ENCODE data around the gene MAGI1.

MAGI1 gene

GRCh38 chr3:65793495-65794200 lies 245.1 kb downstream of the MAGI1 start:
- peaks cover 3% of the 10 kb centered on the region for H3K27me3 ChIP-seq (ENCODE audit: insufficient read depth, poor library complexity, severe bottlenecking)
- H3K4me3 ChIP-seq (replicated peaks; ENCODE audit: insufficient read depth, low read length): no peak overlapping the region
- no peak for TF ChIP-seq REST (IDR thresholded peaks at IDR 0.05; ENCODE audit: insufficient replicate concordance, low read depth)
- no peak for TF ChIP-seq SPI1 (IDR thresholded peaks at IDR 0.05; ENCODE audit: borderline replicate concordance, low read depth)
- TF ChIP-seq GABPA (IDR thresholded peaks at IDR 0.05; ENCODE audit: low read depth): no peak
- no peak for TF ChIP-seq CTCF (IDR thresholded peaks at IDR 0.05; ENCODE audit: insufficient read depth, low read length)
- no peak for TF ChIP-seq POLR2AphosphoS5 (IDR thresholded peaks at IDR 0.05; ENCODE audit: low read depth)
- no peak overlapping the region for H3K27ac ChIP-seq (replicated peaks)
- DNase-seq (ENCODE audit: low read depth in 1 of 2, low spot score in 1 of 2): no peak

GRCh38 chr3:65788461-65788860 lies 250.3 kb downstream of the MAGI1 start:
- Histone ChIP-seq H3K27me3 (ENCODE audit: insufficient read depth, poor library complexity, severe bottlenecking) (peaks cover 2% of the 10 kb centered on the region), H3K4me3 (replicated peaks; ENCODE audit: insufficient read depth, low read length) (no peak overlapping the region), H3K27ac (replicated peaks) (no peak overlapping the region)
- no peak for TF ChIP-seq CTCF (IDR thresholded peaks at IDR 0.05; ENCODE audit: insufficient read depth, low read length)
- no peak for TF ChIP-seq POLR2AphosphoS5 (IDR thresholded peaks at IDR 0.05; ENCODE audit: low read depth)
- TF ChIP-seq GABPA (IDR thresholded peaks at IDR 0.05; ENCODE audit: low read depth): no peak
- no peak for TF ChIP-seq SPI1 (IDR thresholded peaks at IDR 0.05; ENCODE audit: borderline replicate concordance, low read depth)
- TF ChIP-seq REST (IDR thresholded peaks at IDR 0.05; ENCODE audit: insufficient replicate concordance, low read depth): no peak
- no peak for DNase-seq (ENCODE audit: low read depth in 1 of 2, low spot score in 1 of 2)

GRCh38 chr3:65787827-65788226 lies 250.9 kb downstream of the MAGI1 start:
- DNase-seq (ENCODE audit: low read depth in 1 of 2, low spot score in 1 of 2): no peak
- no peak for TF ChIP-seq GABPA (IDR thresholded peaks at IDR 0.05; ENCODE audit: low read depth)
- TF ChIP-seq POLR2AphosphoS5 (IDR thresholded peaks at IDR 0.05; ENCODE audit: low read depth): no peak
- no peak for TF ChIP-seq SPI1 (IDR thresholded peaks at IDR 0.05; ENCODE audit: borderline replicate concordance, low read depth)
- TF ChIP-seq CTCF (IDR thresholded peaks at IDR 0.05; ENCODE audit: insufficient read depth, low read length): no peak
- no peak for TF ChIP-seq REST (IDR thresholded peaks at IDR 0.05; ENCODE audit: insufficient replicate concordance, low read depth)
- no peak overlapping the region for H3K4me3 ChIP-seq (replicated peaks; ENCODE audit: insufficient read depth, low read length)
- H3K27ac ChIP-seq (replicated peaks): no peak overlapping the region
- peaks cover 2% of the 10 kb centered on the region for H3K27me3 ChIP-seq (ENCODE audit: insufficient read depth, poor library complexity, severe bottlenecking)

Measured in HL-60 (cell line).